Measurements from ENCODE around the gene TNS1. TPM values are rescaled to one million over a fixed set of nuclear protein-coding genes. Genes with fewer than 3 reads are reported as not detected.
"Not testable (repeated sequence)": the region's sequence is repeated elsewhere in the genome, so short reads cannot be mapped to it uniquely, and the experiment has no call there.

TNS1 gene
- total RNA-seq, 1 experiment from 2014 or later: 3.1 TPM

GRCh38 chr2:217790195-217790594 lies 212.6 kb downstream of the TNS1 start:
- peak; percentile 35 for DNase-seq
- no peaks in the 10 kb centered on the region; the same call in 1 of the 2 replicates for H3K27me3 ChIP-seq (ENCODE audit: control insufficient read depth, insufficient read depth, low read length)
- H3K4me3 ChIP-seq (ENCODE audit: insufficient read depth, low read depth, low read length): peak overlapping the region; percentile 8; the same call in 1 of the 2 replicates
- no peaks in the 10 kb centered on the region for H3K36me3 ChIP-seq (replicated peaks; ENCODE audit: control insufficient read depth, insufficient read depth, low read length)

GRCh38 chr2:217789736-217790181 lies 213.0 kb downstream of the TNS1 start:
- Histone ChIP-seq H3K27me3 (ENCODE audit: control insufficient read depth, insufficient read depth, low read length) (no peaks in the 10 kb centered on the region; the same call in 1 of the 2 replicates), H3K36me3 (replicated peaks; ENCODE audit: control insufficient read depth, insufficient read depth, low read length) (no peaks in the 10 kb centered on the region), H3K4me3 (ENCODE audit: insufficient read depth, low read depth, low read length) (peak overlapping the region; percentile 18; the same call in 1 of the 2 replicates)
- no peak for DNase-seq

GRCh38 chr2:217789003-217789735 lies 213.6 kb downstream of the TNS1 start:
- H3K27me3 ChIP-seq (ENCODE audit: control insufficient read depth, insufficient read depth, low read length): no peaks in the 10 kb centered on the region; the same call in 1 of the 2 replicates
- peak overlapping the region; percentile 18; the same call in 1 of the 2 replicates for H3K4me3 ChIP-seq (ENCODE audit: insufficient read depth, low read depth, low read length)
- H3K36me3 ChIP-seq (replicated peaks; ENCODE audit: control insufficient read depth, insufficient read depth, low read length): no peaks in the 10 kb centered on the region
- peak; percentile 88 for DNase-seq

GRCh38 chr2:217788669-217789002 lies 214.2 kb downstream of the TNS1 start:
- Histone ChIP-seq H3K4me3 (ENCODE audit: insufficient read depth, low read depth, low read length) (no peak overlapping the region), H3K36me3 (replicated peaks; ENCODE audit: control insufficient read depth, insufficient read depth, low read length) (no peaks in the 10 kb centered on the region), H3K27me3 (ENCODE audit: control insufficient read depth, insufficient read depth, low read length) (no peaks in the 10 kb centered on the region; the same call in 1 of the 2 replicates)
- peak; percentile 8 for DNase-seq

GRCh38 chr2:217787160-217787877 lies 215.5 kb downstream of the TNS1 start:
- Histone ChIP-seq H3K27me3 (ENCODE audit: control insufficient read depth, insufficient read depth, low read length) (no peaks in the 10 kb centered on the region; the same call in 1 of the 2 replicates), H3K36me3 (replicated peaks; ENCODE audit: control insufficient read depth, insufficient read depth, low read length) (no peaks in the 10 kb centered on the region), H3K4me3 (ENCODE audit: insufficient read depth, low read depth, low read length) (no peak overlapping the region)
- DNase-seq: no peak

GRCh38 chr2:217786560-217786959 lies 216.2 kb downstream of the TNS1 start:
- DNase-seq; H3K27me3 ChIP-seq (ENCODE audit: control insufficient read depth, insufficient read depth, low read length); H3K4me3 ChIP-seq (ENCODE audit: insufficient read depth, low read depth, low read length); H3K36me3 ChIP-seq (replicated peaks; ENCODE audit: control insufficient read depth, insufficient read depth, low read length): not testable (repeated sequence)

- no peaks in the 10 kb centered on the region for H3K36me3 ChIP-seq (replicated peaks; ENCODE audit: control insufficient read depth, insufficient read depth, low read length)
- no peaks in the 10 kb centered on the region; the same call in 1 of the 2 replicates for H3K27me3 ChIP-seq (ENCODE audit: control insufficient read depth, insufficient read depth, low read length)
- no peak overlapping the region for H3K4me3 ChIP-seq (ENCODE audit: insufficient read depth, low read depth, low read length)
- DNase-seq: peak; percentile 90
These were observed 217.2 kb downstream of the TNS1 start for GRCh38 chr2:217785544-217786045.

GRCh38 chr2:217784996-217785543 lies 217.7 kb downstream of the TNS1 start:
- no peak for DNase-seq
- Histone ChIP-seq H3K27me3 (ENCODE audit: control insufficient read depth, insufficient read depth, low read length) (no peaks in the 10 kb centered on the region; the same call in 1 of the 2 replicates), H3K4me3 (ENCODE audit: insufficient read depth, low read depth, low read length) (no peak overlapping the region), H3K36me3 (replicated peaks; ENCODE audit: control insufficient read depth, insufficient read depth, low read length) (no peaks in the 10 kb centered on the region)

GRCh38 chr2:217783243-217783642 lies 219.6 kb downstream of the TNS1 start:
- Histone ChIP-seq H3K36me3 (replicated peaks; ENCODE audit: control insufficient read depth, insufficient read depth, low read length) (no peaks in the 10 kb centered on the region), H3K27me3 (ENCODE audit: control insufficient read depth, insufficient read depth, low read length) (no peaks in the 10 kb centered on the region; the same call in 1 of the 2 replicates), H3K4me3 (ENCODE audit: insufficient read depth, low read depth, low read length) (no peak overlapping the region)
- no peak for DNase-seq

GRCh38 chr2:217777906-217778305 lies 224.9 kb downstream of the TNS1 start:
- DNase-seq: peak; percentile 20
- Histone ChIP-seq H3K27me3 (ENCODE audit: control insufficient read depth, insufficient read depth, low read length) (no peaks in the 10 kb centered on the region), H3K4me3 (ENCODE audit: insufficient read depth, low read depth, low read length) (no peak overlapping the region), H3K36me3 (replicated peaks; ENCODE audit: control insufficient read depth, insufficient read depth, low read length) (no peaks in the 10 kb centered on the region)

- Histone ChIP-seq H3K4me3 (ENCODE audit: insufficient read depth, low read depth, low read length) (no peak overlapping the region), H3K36me3 (replicated peaks; ENCODE audit: control insufficient read depth, insufficient read depth, low read length) (no peaks in the 10 kb centered on the region), H3K27me3 (ENCODE audit: control insufficient read depth, insufficient read depth, low read length) (no peaks in the 10 kb centered on the region)
- DNase-seq: no peak
These were observed 226.2 kb downstream of the TNS1 start for GRCh38 chr2:217776631-217777030.

- H3K36me3 ChIP-seq (replicated peaks; ENCODE audit: control insufficient read depth, insufficient read depth, low read length): no peaks in the 10 kb centered on the region
- no peaks in the 10 kb centered on the region for H3K27me3 ChIP-seq (ENCODE audit: control insufficient read depth, insufficient read depth, low read length)
- no peak for DNase-seq
- no peak overlapping the region for H3K4me3 ChIP-seq (ENCODE audit: insufficient read depth, low read depth, low read length)
These were observed 226.8 kb downstream of the TNS1 start for GRCh38 chr2:217775920-217776503.

GRCh38 chr2:217774232-217774631 lies 228.6 kb downstream of the TNS1 start:
- Histone ChIP-seq H3K4me3 (ENCODE audit: insufficient read depth, low read depth, low read length) (no peak overlapping the region), H3K36me3 (replicated peaks; ENCODE audit: control insufficient read depth, insufficient read depth, low read length) (no peaks in the 10 kb centered on the region), H3K27me3 (ENCODE audit: control insufficient read depth, insufficient read depth, low read length) (no peaks in the 10 kb centered on the region)
- no peak for DNase-seq

GRCh38 chr2:217773539-217773938 lies 229.3 kb downstream of the TNS1 start:
- DNase-seq: no peak

More at GRCh38 chr2:217773539-217773938, 229.3 kb downstream of the TNS1 start:
- Histone ChIP-seq H3K4me3 (ENCODE audit: insufficient read depth, low read depth, low read length) (no peak overlapping the region), H3K27me3 (ENCODE audit: control insufficient read depth, insufficient read depth, low read length) (no peaks in the 10 kb centered on the region), H3K36me3 (replicated peaks; ENCODE audit: control insufficient read depth, insufficient read depth, low read length) (no peaks in the 10 kb centered on the region)

Data from H7 (cell line).